LNCAP (cell line): Measurements from ENCODE around the gene SEMA5A.

ENCODE experiments used
- TF ChIP-seq, protein P1 (sequence below): fragments of 450-650 bp; IDR thresholded peaks from 2 replicates; pipeline ENCODE4 v1.5.1; 2017; ENCODE audit warnings: mild to moderate bottlenecking

SEMA5A gene

DNA sequence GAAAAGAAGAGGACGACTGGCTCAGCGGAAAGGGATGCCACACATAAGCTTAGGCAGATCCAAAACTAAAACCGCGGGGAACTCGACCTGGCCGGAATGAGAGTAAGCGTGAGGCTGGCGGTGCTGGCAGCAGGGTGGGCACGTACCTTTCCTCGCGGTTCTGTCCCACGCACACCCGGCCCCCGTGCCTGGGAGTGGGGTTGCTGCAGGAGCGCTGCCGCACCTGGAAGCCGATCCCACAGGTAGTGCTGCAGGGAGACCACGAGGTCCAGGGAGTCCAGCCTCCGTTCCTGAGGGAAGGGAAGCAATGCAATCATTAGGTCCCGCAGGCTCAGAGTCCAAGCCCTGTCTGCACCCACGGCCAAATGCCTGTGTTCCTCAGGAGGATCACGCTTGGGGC is 427.0 kb downstream of the SEMA5A start:
- TF ChIP-seq, protein P1, sequence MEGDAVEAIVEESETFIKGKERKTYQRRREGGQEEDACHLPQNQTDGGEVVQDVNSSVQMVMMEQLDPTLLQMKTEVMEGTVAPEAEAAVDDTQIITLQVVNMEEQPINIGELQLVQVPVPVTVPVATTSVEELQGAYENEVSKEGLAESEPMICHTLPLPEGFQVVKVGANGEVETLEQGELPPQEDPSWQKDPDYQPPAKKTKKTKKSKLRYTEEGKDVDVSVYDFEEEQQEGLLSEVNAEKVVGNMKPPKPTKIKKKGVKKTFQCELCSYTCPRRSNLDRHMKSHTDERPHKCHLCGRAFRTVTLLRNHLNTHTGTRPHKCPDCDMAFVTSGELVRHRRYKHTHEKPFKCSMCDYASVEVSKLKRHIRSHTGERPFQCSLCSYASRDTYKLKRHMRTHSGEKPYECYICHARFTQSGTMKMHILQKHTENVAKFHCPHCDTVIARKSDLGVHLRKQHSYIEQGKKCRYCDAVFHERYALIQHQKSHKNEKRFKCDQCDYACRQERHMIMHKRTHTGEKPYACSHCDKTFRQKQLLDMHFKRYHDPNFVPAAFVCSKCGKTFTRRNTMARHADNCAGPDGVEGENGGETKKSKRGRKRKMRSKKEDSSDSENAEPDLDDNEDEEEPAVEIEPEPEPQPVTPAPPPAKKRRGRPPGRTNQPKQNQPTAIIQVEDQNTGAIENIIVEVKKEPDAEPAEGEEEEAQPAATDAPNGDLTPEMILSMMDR, result no peak

DNA sequence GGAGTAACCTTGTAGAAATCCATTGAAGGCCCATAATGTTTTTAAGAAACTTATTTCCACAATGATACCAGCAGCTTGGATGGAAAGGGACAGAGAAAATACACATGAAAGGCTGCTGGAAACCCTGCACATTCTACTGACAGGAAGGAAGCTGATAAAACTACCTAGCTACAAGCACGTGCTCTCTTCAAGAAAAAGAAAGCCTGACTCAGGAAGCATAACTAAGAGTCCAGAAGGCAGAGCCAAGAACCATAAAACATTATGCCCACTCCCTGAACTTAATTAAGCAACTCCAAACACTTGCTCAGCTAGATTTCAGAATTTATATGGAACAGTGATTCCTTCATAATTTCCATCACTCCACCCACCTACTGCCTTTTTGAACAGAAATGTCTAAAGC is 430.8 kb downstream of the SEMA5A start:
- TF ChIP-seq, protein P1, result no peak

DNA sequence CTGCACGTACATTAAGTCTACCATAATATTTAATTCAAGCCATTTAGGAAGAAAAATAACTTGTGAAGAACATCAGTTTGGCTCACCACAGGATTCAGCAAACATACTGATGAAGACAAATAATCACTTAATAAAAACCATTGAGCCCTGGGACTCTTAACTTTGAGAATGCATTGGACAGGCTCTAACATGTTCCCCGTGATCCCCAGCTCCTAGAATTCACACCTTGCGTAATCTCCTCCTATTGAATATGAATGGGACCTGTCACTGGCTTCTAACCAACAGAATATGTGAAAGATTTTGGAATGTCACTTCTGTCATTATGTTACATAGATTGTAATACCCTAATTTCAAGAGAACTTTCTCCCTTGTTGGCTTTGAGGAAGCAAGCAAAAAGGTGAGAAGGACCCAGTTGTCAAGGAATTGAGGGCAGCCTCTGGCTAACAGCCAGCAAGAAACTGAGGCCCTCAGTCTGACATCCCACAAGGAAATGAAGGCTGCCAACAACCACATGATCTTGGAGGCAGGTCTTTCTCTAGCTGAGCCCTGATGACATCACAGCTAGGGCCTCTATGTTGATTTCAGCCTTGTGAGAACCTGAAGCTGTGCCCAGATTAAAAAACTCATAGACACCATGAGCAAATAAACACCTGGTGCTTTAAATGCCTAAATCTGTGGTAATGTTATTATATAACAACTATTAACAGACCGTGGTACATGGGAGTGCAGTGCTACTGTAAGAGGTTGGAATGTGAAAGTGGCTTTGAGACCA is 433.2 kb downstream of the SEMA5A start:
- TF ChIP-seq, protein P1, result no peak

DNA sequence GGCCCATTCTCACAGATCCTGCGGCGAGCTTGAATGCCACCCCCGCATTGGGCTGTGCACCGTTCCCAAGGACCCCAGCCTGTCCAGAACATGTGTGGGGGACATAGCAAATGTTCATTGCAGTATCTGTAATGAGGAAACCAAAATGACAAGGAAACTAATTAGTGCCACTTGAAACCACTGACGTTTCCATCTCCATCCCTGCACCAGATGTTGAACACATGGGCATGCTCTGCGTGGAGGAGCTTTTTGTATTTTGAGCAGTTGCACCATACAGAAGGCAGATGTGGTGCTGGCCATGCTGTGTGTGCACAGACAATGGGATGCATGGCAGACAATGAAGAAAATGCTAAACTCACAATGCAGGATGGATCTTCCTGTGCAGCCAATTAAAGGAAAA is 437.7 kb downstream of the SEMA5A start:
- TF ChIP-seq, protein P1, result no peak

DNA sequence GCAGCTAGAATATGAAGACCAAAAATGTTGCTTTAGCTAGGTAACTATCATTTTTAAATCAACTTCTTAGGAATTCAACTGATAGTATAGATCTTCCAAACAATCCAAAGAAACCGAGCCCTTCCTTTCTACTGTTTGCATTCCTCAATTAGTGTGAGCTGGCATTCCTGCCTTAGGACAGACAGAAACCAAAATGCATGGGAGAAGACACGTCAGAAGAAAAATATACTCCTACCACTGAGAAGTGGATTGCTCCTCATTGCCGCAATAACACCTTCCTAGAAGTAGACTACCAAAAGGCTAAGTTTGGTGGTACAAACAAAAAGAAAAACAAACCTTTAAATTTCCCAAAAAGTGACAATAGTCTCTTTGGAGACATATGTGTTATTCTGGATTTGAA is 440.0 kb downstream of the SEMA5A start:
- TF ChIP-seq, protein P1, result no peak

DNA sequence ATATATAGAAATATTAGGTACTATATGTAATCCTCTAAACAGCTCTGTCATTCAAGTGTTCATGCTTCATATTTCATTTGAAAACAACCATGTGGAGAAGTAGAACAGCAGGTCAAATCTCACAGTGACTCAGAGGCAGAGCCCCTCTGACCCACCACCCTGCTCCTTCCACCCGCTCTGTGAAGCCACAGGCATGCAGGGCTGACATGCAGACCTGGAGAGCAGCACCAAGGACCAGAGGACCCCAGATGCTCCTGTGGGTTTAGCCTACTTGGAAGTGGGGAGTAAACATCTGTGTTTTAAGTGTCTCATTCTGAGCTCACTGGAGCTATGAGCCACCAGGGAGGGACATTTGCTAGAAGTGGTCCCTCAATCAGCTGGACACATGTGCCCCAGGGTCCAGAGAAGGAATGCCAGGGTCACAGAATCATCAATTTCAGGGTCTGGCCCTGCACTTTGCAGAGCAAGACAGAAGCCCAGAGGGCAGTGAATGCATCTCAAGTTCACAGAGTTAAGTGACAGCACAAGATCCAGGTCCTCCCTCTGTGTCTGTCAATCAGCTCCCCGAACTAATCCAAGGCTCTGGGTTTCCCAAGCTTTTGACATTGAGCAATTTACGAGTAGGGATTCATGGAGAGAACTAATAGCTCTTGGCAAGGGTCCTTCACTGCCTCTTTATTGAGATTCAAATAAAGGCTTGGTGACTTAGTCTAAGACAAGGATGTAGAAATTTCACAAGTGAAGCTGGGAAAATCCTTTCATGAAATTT is 441.1 kb downstream of the SEMA5A start:
- TF ChIP-seq, protein P1, result no peak

DNA sequence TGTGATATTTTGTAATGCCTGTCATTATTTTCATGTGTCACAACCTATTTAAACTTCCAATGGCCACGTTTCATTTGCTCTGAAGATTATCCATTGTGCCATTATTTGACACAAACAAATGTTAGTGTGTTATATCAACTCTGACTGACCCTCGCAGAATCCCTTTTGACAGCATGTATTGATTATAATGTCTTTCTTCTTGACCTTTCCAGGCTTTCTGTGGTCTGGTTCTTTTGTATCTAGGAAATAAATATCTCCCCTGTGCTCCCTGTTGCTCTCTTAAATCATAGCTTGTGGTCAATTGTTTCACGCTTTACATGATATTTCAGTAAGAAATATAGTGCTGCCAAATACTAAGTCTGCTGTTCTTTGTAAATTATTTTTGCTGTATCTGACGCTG is 442.6 kb downstream of the SEMA5A start:
- TF ChIP-seq, protein P1, result no peak
